SU-DHL-6 (cell line): ENCODE results near the gene LRGUK.

Experiments
- H2AFZ ChIP-seq: fragments of 200-600 bp; sonication (generic); 2 replicates; pipeline ENCODE4 v1.6.1; 2014; ENCODE audit warnings: low read depth, mild to moderate bottlenecking, moderate library complexity, mixed read lengths, antibody characterized with exemption, low read length; ENCODE audit not compliant: severe bottlenecking
- H3F3A ChIP-seq: fragments of 200-600 bp; shearing (Covaris generic); 2 replicates; pipeline ENCODE4 v1.6.0; 2016; ENCODE audit warnings: antibody characterized with exemption, mild to moderate bottlenecking; ENCODE audit not compliant: insufficient read depth
- H3K27ac ChIP-seq: fragments of 200-600 bp; sonication (generic); 2 replicates; pipeline ENCODE4 v1.5.1; 2016; ENCODE audit warnings: low read depth, mild to moderate bottlenecking, low read length, moderate library complexity, mixed read lengths
- H3K27me3 ChIP-seq: fragments of 200-600 bp; sonication (generic), shearing (Covaris generic); 2 replicates; pipeline ENCODE4 v1.6.0; 2014; ENCODE audit warnings: mild to moderate bottlenecking, low read length
- H3K36me3 ChIP-seq: fragments of 200-600 bp; sonication (generic); 2 replicates; pipeline ENCODE4 v1.6.1; 2014; ENCODE audit warnings: mild to moderate bottlenecking, low read length, mixed read lengths
- H3K4me2 ChIP-seq: fragments of 300-600, 200-600 bp; shearing (Covaris generic), sonication (generic); 2 replicates; pipeline ENCODE4 v1.6.0; 2014; ENCODE audit warnings: low read length, low read depth, mild to moderate bottlenecking; ENCODE audit not compliant: poor library complexity, severe bottlenecking
- H3K4me3 ChIP-seq: fragments of 200-600 bp; sonication (generic); 2 replicates; pipeline ENCODE4 v1.5.1; 2014; ENCODE audit warnings: antibody characterized with exemption, low read length, mild to moderate bottlenecking, mixed read lengths; ENCODE audit not compliant: insufficient read depth, poor library complexity, severe bottlenecking
- H3K79me2 ChIP-seq: fragments of 200-600 bp; sonication (generic); 2 replicates; pipeline ENCODE4 v1.6.1; 2014; ENCODE audit warnings: mild to moderate bottlenecking, low read length, moderate library complexity; ENCODE audit not compliant: insufficient read depth
- H3K9ac ChIP-seq: fragments of 200-600 bp; sonication (generic); 2 replicates; pipeline ENCODE4 v1.7.0; 2014; ENCODE audit warnings: mild to moderate bottlenecking, low read length
- H3K9me2 ChIP-seq: fragments of 200-600 bp; sonication (generic); replicated peaks from 2 replicates; pipeline ENCODE4 v1.6.1; 2014; ENCODE audit warnings: low read length; ENCODE audit not compliant: insufficient read depth
- H3K9me3 ChIP-seq: fragments of 200-600 bp; sonication (generic); 2 replicates; pipeline ENCODE4 v1.6.1; 2014; ENCODE audit warnings: low read length, mixed read lengths; ENCODE audit not compliant: insufficient read depth
- H4K20me1 ChIP-seq: fragments of 200-600 bp; sonication (generic); 2 replicates; pipeline ENCODE4 v1.6.1; 2014; ENCODE audit warnings: low read depth, mild to moderate bottlenecking, antibody characterized with exemption, low read length, moderate library complexity, mixed read lengths
- EZH2phosphoT487 ChIP-seq: fragments of 200-600 bp; sonication (generic), shearing (Covaris generic); conservative IDR thresholded peaks from 2 replicates; pipeline ENCODE4 v1.6.1; 2018; ENCODE audit warnings: mild to moderate bottlenecking, antibody characterized with exemption, low read length, moderate library complexity, mixed read lengths
- TF ChIP-seq, protein P1 (sequence below): fragments of 200-600 bp; sonication (generic); IDR thresholded peaks from one replicate; pipeline ENCODE4 v1.5.1; 2017; ENCODE audit warnings: antibody characterized with exemption, mild to moderate bottlenecking, low read length, moderate library complexity; ENCODE audit not compliant: insufficient read depth, poor library complexity, severe bottlenecking

LRGUK gene

DNA sequence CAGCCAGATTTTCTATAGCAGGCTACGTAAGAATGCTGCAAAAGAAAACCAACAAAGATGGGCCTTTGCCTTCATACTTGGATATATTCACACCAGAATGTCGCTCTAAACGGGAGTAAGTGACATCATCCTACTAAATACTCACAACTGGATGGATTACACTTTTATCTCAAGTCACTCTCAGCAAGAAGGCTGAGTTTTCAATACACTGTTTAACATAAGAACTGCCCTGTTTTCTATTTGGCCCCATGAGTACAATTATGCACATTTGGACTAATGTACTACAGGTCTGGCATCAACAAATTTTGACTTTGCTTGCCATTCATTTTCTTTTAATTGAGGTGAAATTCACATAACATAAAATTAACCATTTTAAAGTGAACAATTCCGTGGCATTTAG, 181.4 kb downstream of the LRGUK start:
- H3K36me3 ChIP-seq, result peaks cover 6% of the 10 kb centered on the region; the same call in 1 of the 2 replicates
- H4K20me1 ChIP-seq, result no peaks in the 10 kb centered on the region
- TF ChIP-seq EZH2phosphoT487, result no peak
- TF ChIP-seq, protein P1, sequence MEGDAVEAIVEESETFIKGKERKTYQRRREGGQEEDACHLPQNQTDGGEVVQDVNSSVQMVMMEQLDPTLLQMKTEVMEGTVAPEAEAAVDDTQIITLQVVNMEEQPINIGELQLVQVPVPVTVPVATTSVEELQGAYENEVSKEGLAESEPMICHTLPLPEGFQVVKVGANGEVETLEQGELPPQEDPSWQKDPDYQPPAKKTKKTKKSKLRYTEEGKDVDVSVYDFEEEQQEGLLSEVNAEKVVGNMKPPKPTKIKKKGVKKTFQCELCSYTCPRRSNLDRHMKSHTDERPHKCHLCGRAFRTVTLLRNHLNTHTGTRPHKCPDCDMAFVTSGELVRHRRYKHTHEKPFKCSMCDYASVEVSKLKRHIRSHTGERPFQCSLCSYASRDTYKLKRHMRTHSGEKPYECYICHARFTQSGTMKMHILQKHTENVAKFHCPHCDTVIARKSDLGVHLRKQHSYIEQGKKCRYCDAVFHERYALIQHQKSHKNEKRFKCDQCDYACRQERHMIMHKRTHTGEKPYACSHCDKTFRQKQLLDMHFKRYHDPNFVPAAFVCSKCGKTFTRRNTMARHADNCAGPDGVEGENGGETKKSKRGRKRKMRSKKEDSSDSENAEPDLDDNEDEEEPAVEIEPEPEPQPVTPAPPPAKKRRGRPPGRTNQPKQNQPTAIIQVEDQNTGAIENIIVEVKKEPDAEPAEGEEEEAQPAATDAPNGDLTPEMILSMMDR, result no peak
- no peak overlapping the region for H3K27ac ChIP-seq
- H3K4me2 ChIP-seq, result no peak overlapping the region
- no peak overlapping the region for H3K9ac ChIP-seq
- H3K4me3 ChIP-seq, result no peak overlapping the region
- no peak overlapping the region for H2AFZ ChIP-seq
- peaks cover 11% of the 10 kb centered on the region; the same call in 1 of the 2 replicates for H3K79me2 ChIP-seq
- H3K27me3 ChIP-seq, result no peaks in the 10 kb centered on the region
- H3K9me2 ChIP-seq, result no peaks in the 10 kb centered on the region
- no peaks in the 10 kb centered on the region for H3F3A ChIP-seq
- H3K9me3 ChIP-seq, result no peaks in the 10 kb centered on the region

DNA sequence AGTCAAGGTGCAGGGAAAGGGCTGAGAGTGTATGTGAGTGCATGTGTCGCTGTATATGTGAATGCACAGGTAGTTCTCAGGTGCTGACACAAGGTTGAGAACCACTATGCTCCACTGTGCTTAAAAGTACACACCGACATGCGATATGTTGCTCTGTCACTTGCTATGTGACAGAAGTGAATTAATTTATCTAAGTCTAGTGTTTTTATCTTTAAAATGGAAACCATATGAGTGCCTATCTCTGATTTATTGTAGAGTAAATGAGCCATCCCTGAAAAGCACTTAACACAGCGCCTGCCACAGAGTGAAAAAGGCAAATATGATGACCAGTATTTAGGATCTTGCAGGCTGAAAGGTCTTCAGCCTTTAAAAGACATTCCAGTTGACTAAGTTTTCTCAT, 184.7 kb downstream of the LRGUK start:
- H3K9ac ChIP-seq, result no peak overlapping the region
- no peaks in the 10 kb centered on the region for H3K27me3 ChIP-seq
- H3K27ac ChIP-seq, result no peak overlapping the region
- H3K79me2 ChIP-seq, result peaks cover 29% of the 10 kb centered on the region; the same call in 1 of the 2 replicates
- H2AFZ ChIP-seq, result no peak overlapping the region
- no peaks in the 10 kb centered on the region for H3F3A ChIP-seq
- no peaks in the 10 kb centered on the region for H4K20me1 ChIP-seq
- no peak overlapping the region for H3K4me3 ChIP-seq
- H3K9me3 ChIP-seq, result no peaks in the 10 kb centered on the region
- no peaks in the 10 kb centered on the region for H3K36me3 ChIP-seq
- H3K9me2 ChIP-seq, result no peaks in the 10 kb centered on the region
- no peak for TF ChIP-seq EZH2phosphoT487
- TF ChIP-seq, protein P1, result no peak
- no peak overlapping the region for H3K4me2 ChIP-seq

DNA sequence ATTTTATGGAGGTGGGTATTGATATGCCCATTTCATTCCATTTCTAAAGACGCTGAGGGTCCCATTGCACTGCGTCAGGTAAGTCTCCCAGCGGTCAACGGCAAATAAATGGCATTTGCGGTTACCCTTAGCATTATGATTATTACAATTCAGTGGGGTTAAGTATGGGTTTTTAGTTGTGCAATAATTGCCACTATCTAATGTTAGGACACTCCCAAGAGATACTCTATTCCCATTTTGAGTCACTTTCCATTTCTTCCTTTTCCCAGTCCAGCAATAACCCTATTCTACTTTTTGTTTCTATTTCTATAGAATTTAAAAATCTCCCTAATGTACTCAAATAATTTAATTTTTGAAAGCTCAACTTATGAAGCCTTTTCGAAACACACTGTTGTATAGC, 185.6 kb downstream of the LRGUK start:
- Histone ChIP-seq H3K79me2 (peaks cover 29% of the 10 kb centered on the region; the same call in 1 of the 2 replicates), H3K4me2 (no peak overlapping the region), H3K27ac (no peak overlapping the region), H2AFZ (no peak overlapping the region), H3K9ac (no peak overlapping the region), H3F3A (no peaks in the 10 kb centered on the region), H3K27me3 (no peaks in the 10 kb centered on the region), H3K9me3 (no peaks in the 10 kb centered on the region), H3K36me3 (no peaks in the 10 kb centered on the region), H3K4me3 (no peak overlapping the region), H3K9me2 (no peaks in the 10 kb centered on the region), H4K20me1 (no peaks in the 10 kb centered on the region)
- TF ChIP-seq, protein P1, result no peak
- no peak for TF ChIP-seq EZH2phosphoT487
